Gastrocnemius medialis (tissue), 4 donors: ENCODE results near the gene FASTKD1. TPM values are rescaled to one million over a fixed set of nuclear protein-coding genes. Genes with fewer than 3 reads are reported as not detected.
"Not testable (repeated sequence)": the region's sequence is repeated elsewhere in the genome, so short reads cannot be mapped to it uniquely, and the experiment has no call there.

Experiments
- ATAC-seq, 2 donors: fragments of 150-250 bp; one replicate each; pipeline ENCODE4 v1.9.1; 2016
- DNase-seq, 2 donors: peaks; one replicate each; pipeline ENCODE4 v3.0.0-alpha.2; 2019
- H3K27ac ChIP-seq, 4 donors: fragments of 200-600 bp; sonication (generic); 1 replicate in 1 of 4; 2 replicates in 3 of 4; pipeline ENCODE4 v1.5.1; 2016 to 2018; ENCODE audit warnings: mild to moderate bottlenecking in 2 of 4, moderate library complexity in 1 of 4
- H3K27me3 ChIP-seq, 3 donors: fragments of 200-600 bp; sonication (generic) in 2 of 3; 1 replicate in 1 of 3; 2 replicates in 2 of 3; pipeline versions ENCODE4 v1.5.1 to v1.6.0; 2016 to 2019; ENCODE audit warnings: mild to moderate bottlenecking in 1 of 3, moderate library complexity in 1 of 3
- H3K36me3 ChIP-seq, 2 donors: fragments of 200-600 bp; sonication (generic) in 1 of 2; one replicate each; pipeline ENCODE4 v1.5.1; 2017 to 2018
- H3K4me1 ChIP-seq, 2 donors: fragments of 200-600 bp; sonication (generic) in 1 of 2; one replicate each; pipeline ENCODE4 v1.5.1; 2016 to 2017; ENCODE audit warnings: mild to moderate bottlenecking in 2 of 2
- H3K4me3 ChIP-seq, 4 donors: fragments of 200-600 bp; sonication (generic) in 3 of 4; 1 replicate in 1 of 4; 2 replicates in 3 of 4; pipeline ENCODE4 v1.5.1; 2016 to 2019; ENCODE audit warnings: mild to moderate bottlenecking in 2 of 4
- H3K9me3 ChIP-seq, 3 donors: fragments of 200-600 bp; sonication (generic) in 2 of 3; 1 replicate in 1 of 3; 2 replicates in 2 of 3; pipeline ENCODE4 v1.5.1; 2016 to 2019
- CTCF ChIP-seq, 5 experiments: fragments of 450-650 bp in 3 of 5; fragments of 200-600 bp in 2 of 5; sonication (generic) in 2 of 5; IDR thresholded peaks in 4 of 5; conservative IDR thresholded peaks in 1 of 5; 1 replicate in 4 of 5; 2 replicates in 1 of 5; pipeline ENCODE4 v1.5.1; 2016 to 2019; ENCODE audit warnings: antibody characterized with exemption in 5 of 5, mild to moderate bottlenecking in 3 of 5, moderate library complexity in 3 of 5
- POLR2A ChIP-seq, 2 donors: fragments of 450-650 bp; IDR thresholded peaks; one replicate each; pipeline ENCODE4 v1.6.1; 2017; ENCODE audit warnings: antibody characterized with exemption in 2 of 2, mild to moderate bottlenecking in 2 of 2, moderate library complexity in 2 of 2
- in situ Hi-C, 4 donors: fragments of 200-750 bp; cut with MboI; loops; one replicate each; pipeline versions ENCODE4 v1.15.0 to v1.8.0; 2017; ENCODE audit warnings: low sequenced_read_pairs in 4 of 4
- intact Hi-C: fragments of 100-400 bp; cut with DNase I; formaldehyde crosslinking; loops from one replicate; pipeline ENCODE4 v1.15.1; 2023; ENCODE audit warnings: low total_unique reads
- total RNA-seq, 4 donors: library from RNA; depleted of rRNA; stranded (reverse); fragments of >200 nt; gene quantifications; one replicate each; pipeline versions ENCODE4 v1.1.0 to v1.2.3, GENCODE V29; 2016

FASTKD1 gene
- total RNA-seq, 4 donors from 2014 or later: 9.7 to 27.4 (median 12.9) TPM

- ATAC-seq (peak; percentile 65 to 78), DNase-seq (peak; percentile 73 to 81)
- intact Hi-C loops: loop anchor here (5.0 to 10.0 kb wide), 2 partner anchors 39 to 308 kb away; partner anchors contain the start of genes BBS5, METTL5 and UBR3
- H3K9me3 ChIP-seq, in situ Hi-C loops, H3K27me3 ChIP-seq: not testable (repeated sequence)
- Histone ChIP-seq H3K27ac (peak overlapping the region; percentile 90 to 95 (median 92)), H3K4me3 (peak overlapping the region; percentile 15 to 74 (median 62)), H3K36me3 (peaks cover 0 to 61% of the 10 kb centered on the region in 2 donors), H3K4me1 (peaks cover 38 to 43% of the 10 kb centered on the region in 2 donors)
- TF ChIP-seq POLR2A (IDR thresholded peaks at IDR 0.05): peak in 1 of 2 donors; percentile 27
Observed at GRCh38 chr2:169516488-169516995, 57.1 kb downstream of the FASTKD1 start.

DNA sequence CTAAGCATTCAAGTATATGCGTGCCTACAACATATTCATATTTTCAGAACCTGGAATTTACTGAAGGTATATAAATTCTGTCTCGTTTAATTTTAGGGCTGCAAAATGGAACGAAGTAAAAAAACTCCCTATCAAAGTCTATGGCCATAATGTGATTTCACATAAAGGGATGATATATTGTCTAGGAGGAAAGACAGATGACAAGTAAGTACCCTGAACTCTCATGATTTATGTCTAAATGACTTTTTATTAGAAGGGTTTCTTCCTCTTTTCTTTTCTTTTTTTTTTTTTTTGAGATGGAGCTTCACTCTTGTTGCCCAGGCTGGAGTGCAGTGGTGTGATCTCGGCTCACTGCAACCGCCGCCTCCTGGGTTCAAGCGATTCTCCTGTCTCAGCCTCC is 58.9 kb downstream of the FASTKD1 start:
- in situ Hi-C loops, DNase-seq, H3K9me3 ChIP-seq, ATAC-seq, H3K27me3 ChIP-seq: not testable (repeated sequence)
- Histone ChIP-seq H3K27ac (peak overlapping the region; percentile 90 to 95 (median 92)), H3K36me3 (peaks cover 0 to 47% of the 10 kb centered on the region in 2 donors), H3K4me1 (peaks cover 25 to 38% of the 10 kb centered on the region in 2 donors), H3K4me3 (peak overlapping the region; percentile 51 to 74 (median 72))
- intact Hi-C loops: loop anchor here (5.0 to 10.0 kb wide), 3 partner anchors 37 to 1648 kb away; partner anchors contain the start of genes BBS5, METTL5, TLK1 and UBR3

- peak overlapping the region; percentile 90 to 95 (median 92) for H3K27ac ChIP-seq
- peaks cover 29 to 31% of the 10 kb centered on the region in 2 donors for H3K4me1 ChIP-seq
- peak overlapping the region; percentile 71 to 74 (median 72) for H3K4me3 ChIP-seq
- ATAC-seq (peak; percentile 65 to 70), DNase-seq (peak; percentile 78 to 90)
- H3K27me3 ChIP-seq: no peaks in the 10 kb centered on the region
- H3K9me3 ChIP-seq: no peaks in the 10 kb centered on the region
- H3K36me3 ChIP-seq: peaks cover 0 to 38% of the 10 kb centered on the region in 2 donors
- no peak for TF ChIP-seq CTCF (IDR thresholded peaks at IDR 0.05 in 4 of 5, conservative IDR thresholded peaks at IDR 0.05 in 1 of 5)
- peak in 1 of 2 donors; percentile 63 for TF ChIP-seq POLR2A (IDR thresholded peaks at IDR 0.05)
- intact Hi-C loops (loop anchor here (5.0 to 10.0 kb wide), 2 partner anchors 311 to 1648 kb away; partner anchors contain the start of genes METTL5, TLK1 and UBR3), in situ Hi-C loops (no loop called here)
Observed at GRCh38 chr2:169513926-169514325, 59.7 kb downstream of the FASTKD1 start.

DNA sequence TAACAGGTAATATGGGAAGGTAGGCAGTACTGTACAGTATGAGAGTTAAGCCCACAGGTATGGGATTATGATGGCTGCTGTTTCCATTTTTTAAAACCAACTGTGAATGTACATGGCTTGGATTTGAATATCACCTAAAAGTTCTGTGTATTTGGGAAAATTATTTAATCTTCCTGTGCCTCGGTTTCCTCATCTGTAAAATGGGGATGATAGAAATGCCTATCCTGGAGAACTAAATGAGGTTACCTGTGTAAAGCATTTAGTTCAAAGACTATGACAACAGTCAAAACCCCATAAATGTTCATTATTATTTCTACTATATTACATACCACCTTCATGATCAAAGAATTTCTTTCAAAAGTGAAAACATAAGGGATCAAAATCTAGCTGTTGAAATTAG is 60.6 kb downstream of the FASTKD1 start:
- Histone ChIP-seq H3K27me3 (no peaks in the 10 kb centered on the region), H3K4me1 (peaks cover 31 to 32% of the 10 kb centered on the region in 2 donors), H3K4me3 (peak overlapping the region; percentile 71 to 74 (median 72)), H3K9me3 (no peaks in the 10 kb centered on the region), H3K36me3 (peaks cover 0 to 30% of the 10 kb centered on the region in 2 donors), H3K27ac (peak overlapping the region; percentile 90 to 95 (median 92))
- in situ Hi-C loops (no loop called here), intact Hi-C loops (loop anchor here (5.0 to 10.0 kb wide), 2 partner anchors 312 to 1649 kb away; partner anchors contain the start of genes METTL5, TLK1 and UBR3)
- ATAC-seq (no peak), DNase-seq (no peak)
- TF ChIP-seq POLR2A (IDR thresholded peaks at IDR 0.05): peak in 1 of 2 donors; percentile 15
- no peak for TF ChIP-seq CTCF (IDR thresholded peaks at IDR 0.05 in 4 of 5, conservative IDR thresholded peaks at IDR 0.05 in 1 of 5)

- TF ChIP-seq POLR2A (IDR thresholded peaks at IDR 0.05) (no peak), CTCF (IDR thresholded peaks at IDR 0.05 in 4 of 5, conservative IDR thresholded peaks at IDR 0.05 in 1 of 5) (no peak)
- Histone ChIP-seq H3K36me3 (peaks cover 0 to 24% of the 10 kb centered on the region in 2 donors), H3K27ac (peak overlapping the region; percentile 90 to 95 (median 92)), H3K27me3 (no peaks in the 10 kb centered on the region), H3K9me3 (no peaks in the 10 kb centered on the region), H3K4me1 (peaks cover 30 to 33% of the 10 kb centered on the region in 2 donors), H3K4me3 (peak overlapping the region; percentile 71 to 74 (median 72))
- DNase-seq (no peak), ATAC-seq (no peak)
- intact Hi-C loops (loop anchor here (5.0 to 10.0 kb wide), 2 partner anchors 312 to 1650 kb away; partner anchors contain the start of genes METTL5, TLK1 and UBR3), in situ Hi-C loops (no loop called here)
Observed at GRCh38 chr2:169512525-169512924, 61.1 kb downstream of the FASTKD1 start.
